SK-N-SH (cell line): ENCODE data around the gene GOLGA3. TPM values are rescaled to one million over a fixed set of nuclear protein-coding genes. Genes with fewer than 3 reads are reported as not detected.

Source experiments
- CTCF ChIA-PET: fragments of 300-600, 350-600 bp; formaldehyde crosslinking; extraction: SDS; loops from one replicate; lab custom pipeline; 2021; lab: Yijun Ruan, JAX
- POLR2A ChIA-PET: fragments of 350-600 bp; sonication (Branson Sonifier 250); formaldehyde crosslinking; extraction: SDS; loops from one replicate; lab custom pipeline; 2020; ENCODE audit warnings: antibody characterized with exemption, inconsistent platforms; lab: Yijun Ruan, JAX
- DNase-seq: peaks from one replicate; pipeline ENCODE4 v3.0.0; 2012
- H2AFZ ChIP-seq: fragments of 200-600 bp; sonication (generic); 2 replicates; pipeline ENCODE4 v1.8.1; 2016; ENCODE audit warnings: antibody characterized with exemption, mild to moderate bottlenecking, low read depth
- H3F3A ChIP-seq: fragments of 200-600 bp; sonication (generic); replicated peaks from 2 replicates; pipeline ENCODE3; 2016; ENCODE audit warnings: antibody characterized with exemption, mild to moderate bottlenecking; ENCODE audit not compliant: insufficient read depth
- H3K27ac ChIP-seq, 2 experiments: fragments of 200-500 bp in 1 of 2; fragments of 200-600 bp in 1 of 2; sonication (Bioruptor generic) in 1 of 2; sonication (generic), shearing (Covaris generic) in 1 of 2; 2 replicates each; pipeline versions ENCODE4 v1.5.1 to v1.6.1; 2014 to 2016; ENCODE audit warnings: low read depth in 2 of 2, inconsistent platforms in 1 of 2, low read length in 1 of 2, mild to moderate bottlenecking in 1 of 2, mixed read lengths in 1 of 2
- H3K27me3 ChIP-seq: fragments of 200-600 bp; sonication (generic), shearing (Covaris generic); 2 replicates; pipeline ENCODE4 v1.6.1; 2016; ENCODE audit warnings: mixed run types; ENCODE audit not compliant: insufficient read depth
- H3K36me3 ChIP-seq, 2 experiments: fragments of 200-500 bp in 1 of 2; fragments of 200-600 bp in 1 of 2; sonication (Bioruptor generic) in 1 of 2; sonication (generic) in 1 of 2; replicated peaks in 1 of 2; 2 replicates each; pipeline versions ENCODE3 to v1.5.1; 2014 to 2016; ENCODE audit warnings: low read length in 1 of 2, mild to moderate bottlenecking in 1 of 2; ENCODE audit not compliant: insufficient read depth in 2 of 2, control insufficient read depth in 1 of 2
- H3K4me1 ChIP-seq, 2 experiments: fragments of 200-500 bp in 1 of 2; fragments of 200-600 bp in 1 of 2; sonication (Bioruptor generic) in 1 of 2; sonication (generic), shearing (Covaris generic) in 1 of 2; 2 replicates each; pipeline versions ENCODE4 v1.5.1 to v1.6.1; 2014 to 2016; ENCODE audit warnings: low read depth in 1 of 2, low read length in 1 of 2, mixed run types in 1 of 2; ENCODE audit not compliant: insufficient read depth in 2 of 2, control insufficient read depth in 1 of 2
- H3K4me2 ChIP-seq: fragments of 200-600 bp; sonication (generic), shearing (Covaris generic); 2 replicates; pipeline ENCODE4 v1.6.1; 2017; ENCODE audit warnings: mixed run types
- H3K4me3 ChIP-seq, 2 experiments: fragments of 200-500 bp in 1 of 2; fragments of 200-600 bp in 1 of 2; sonication (Bioruptor generic) in 1 of 2; sonication (generic), shearing (Covaris generic) in 1 of 2; 2 replicates each; pipeline versions ENCODE4 v1.5.1 to v1.8.1; 2014 to 2016; ENCODE audit warnings: low read depth in 2 of 2, inconsistent platforms in 1 of 2, low read length in 1 of 2, mild to moderate bottlenecking in 1 of 2, mixed read lengths in 1 of 2, moderate library complexity in 1 of 2
- H3K79me2 ChIP-seq: fragments of 200-600 bp; sonication (generic); 2 replicates; pipeline ENCODE4 v1.8.1; 2017; ENCODE audit warnings: mild to moderate bottlenecking; ENCODE audit not compliant: insufficient read depth
- H3K9ac ChIP-seq: fragments of 200-600 bp; sonication (generic); 2 replicates; pipeline ENCODE4 v1.6.1; 2017; ENCODE audit warnings: mixed run types
- H3K9me2 ChIP-seq: fragments of 200-600 bp; sonication (generic); 2 replicates; pipeline ENCODE4 v1.6.1; 2017; ENCODE audit warnings: mixed run types
- H3K9me3 ChIP-seq: fragments of 200-600 bp; sonication (generic); 2 replicates; pipeline ENCODE4 v1.6.1; 2017; ENCODE audit warnings: mixed run types, mild to moderate bottlenecking, moderate library complexity
- H4K20me1 ChIP-seq: fragments of 200-600 bp; sonication (generic); 2 replicates; pipeline ENCODE4 v1.6.1; 2017; ENCODE audit warnings: mild to moderate bottlenecking, mixed run types; ENCODE audit not compliant: insufficient read depth
- EZH2phosphoT487 ChIP-seq: fragments of 200-600 bp; sonication (generic); IDR thresholded peaks from 2 replicates; pipeline ENCODE4 v1.6.1; 2017; ENCODE audit warnings: low read depth, mixed run types, mild to moderate bottlenecking, antibody characterized with exemption, moderate library complexity, borderline replicate concordance
- GABPA ChIP-seq: IDR thresholded peaks from 2 replicates; pipeline ENCODE4 v1.4.0; 2012; ENCODE audit warnings: low read depth, mild to moderate bottlenecking
- GATA2 ChIP-seq: sonication (generic); formaldehyde crosslinking; IDR thresholded peaks from 2 replicates; pipeline ENCODE4 v1.5.0; 2020; ENCODE audit warnings: mild to moderate bottlenecking, missing genetic modification reagents
- IRF3 ChIP-seq: fragments of 150-350 bp; IDR thresholded peaks from 2 replicates; pipeline ENCODE4 v1.6.1; 2016; ENCODE audit warnings: mild to moderate bottlenecking, low read depth, low read length
- JUND ChIP-seq: IDR thresholded peaks from 2 replicates; pipeline ENCODE4 v1.4.0; 2012
- MEF2A ChIP-seq: IDR thresholded peaks from 2 replicates; pipeline ENCODE4 v1.4.0; 2012; ENCODE audit warnings: low read depth, borderline replicate concordance
- MXI1 ChIP-seq: IDR thresholded peaks from 2 replicates; pipeline ENCODE4 v1.6.1; 2012; ENCODE audit warnings: mild to moderate bottlenecking, low read depth, low read length, improper control_type of control experiment
- NFIC ChIP-seq: IDR thresholded peaks from 2 replicates; pipeline ENCODE4 v1.4.0; 2012; ENCODE audit warnings: borderline replicate concordance
- NRF1 ChIP-seq: IDR thresholded peaks from 2 replicates; pipeline ENCODE4 v1.6.1; 2012; ENCODE audit warnings: low read depth, mild to moderate bottlenecking, low read length
- RAD21 ChIP-seq: IDR thresholded peaks from 2 replicates; pipeline ENCODE4 v1.6.1; 2012; ENCODE audit warnings: mild to moderate bottlenecking, low read length
- RCOR1 ChIP-seq: fragments of 150-350 bp; IDR thresholded peaks from 2 replicates; pipeline ENCODE4 v1.6.1; 2017; ENCODE audit warnings: antibody characterized with exemption, low read length
- REST ChIP-seq: IDR thresholded peaks from 2 replicates; pipeline ENCODE4 v1.6.1; 2012; ENCODE audit warnings: mild to moderate bottlenecking, low read depth, low read length, moderate library complexity
- RFX5 ChIP-seq: IDR thresholded peaks from 2 replicates; pipeline ENCODE4 v1.6.1; 2012; ENCODE audit warnings: mild to moderate bottlenecking, improper control_type of control experiment, low read length
- RXRA ChIP-seq: IDR thresholded peaks from 2 replicates; pipeline ENCODE4 v1.4.0; 2012; ENCODE audit warnings: low read depth, mild to moderate bottlenecking, borderline replicate concordance
- SIN3A ChIP-seq: IDR thresholded peaks from 2 replicates; pipeline ENCODE4 v1.6.1; 2012; ENCODE audit warnings: low read depth, mild to moderate bottlenecking, low read length, moderate library complexity, borderline replicate concordance
- SMC3 ChIP-seq: IDR thresholded peaks from 2 replicates; pipeline ENCODE4 v1.6.1; 2012; ENCODE audit warnings: low read depth, low read length, improper control_type of control experiment
- TEAD4 ChIP-seq: IDR thresholded peaks from 2 replicates; pipeline ENCODE4 v1.4.0; 2012; ENCODE audit warnings: mild to moderate bottlenecking, borderline replicate concordance; ENCODE audit not compliant: insufficient read depth
- USF2 ChIP-seq: fragments of 150-350 bp; IDR thresholded peaks from 2 replicates; pipeline ENCODE4 v1.6.1; 2017; ENCODE audit warnings: antibody characterized with exemption, low read length, low read depth, borderline replicate concordance
- YY1 ChIP-seq: IDR thresholded peaks from 2 replicates; pipeline ENCODE4 v1.4.0; 2012; ENCODE audit warnings: low read depth, mild to moderate bottlenecking
- WGBS: methylation state at CpG from one replicate; pipeline ENCODE4 v1.1.6; 2017; ENCODE audit warnings: low lambda C conversion rate; 5-methylcytosine and 5-hydroxymethylcytosine counted together
- polyA plus RNA-seq, 3 experiments: library from polyadenylated mRNA; depleted of rRNA; stranded (reverse); fragments of >200 nt; gene quantifications; 2 replicates each; pipeline ENCODE4 v1.2.3, GENCODE V29; 2012

The GOLGA3 gene
- polyA plus RNA-seq, 1 of the 3 experiments (the other 2 are of a cell fraction) = 16.9 TPM

- TF ChIP-seq REST (no peak), NFIC (no peak), USF2 (no peak), MEF2A (no peak), YY1 (no peak), RFX5 (no peak), JUND (no peak), RXRA (no peak), GABPA (no peak), RCOR1 (no peak), EZH2phosphoT487 (no peak), IRF3 (no peak), TEAD4 (no peak), SMC3 (no peak), GATA2 (CRISPR knock-in tag) (no peak), RAD21 (no peak), SIN3A (no peak), MXI1 (no peak), NRF1 (no peak)
- H3K27me3 ChIP-seq = no peaks in the 10 kb centered on the region
- no peaks in the 10 kb centered on the region for H3K4me1 ChIP-seq
- H2AFZ ChIP-seq = no peak overlapping the region
- H3K4me2 ChIP-seq = no peak overlapping the region
- no peak overlapping the region for H3K9ac ChIP-seq
- H3K4me3 ChIP-seq = no peak overlapping the region
- H3F3A ChIP-seq = peaks cover 25% of the 10 kb centered on the region
- H3K79me2 ChIP-seq = peaks cover 35% of the 10 kb centered on the region; the same call in 1 of the 2 replicates
- H3K36me3 ChIP-seq = peaks cover 59 to 73% of the 10 kb centered on the region in 2 experiments
- H3K9me3 ChIP-seq = no peaks in the 10 kb centered on the region
- DNase-seq = no peak
- ChIA-PET CTCF (no interaction called here), POLR2A (no interaction called here)
- WGBS = 87% methylated on average over 2 of the region's 2 CpGs
- no peaks in the 10 kb centered on the region for H3K9me2 ChIP-seq
- H4K20me1 ChIP-seq = peaks cover 30% of the 10 kb centered on the region
- H3K27ac ChIP-seq = peak overlapping the region in 1 of 2 experiments; percentile 35; a peak in 1 of 4 replicates
Measured at GRCh38 chr12:132723764-132724140, 104.9 kb downstream of the GOLGA3 start.
